BJ (cell line): ENCODE results near the gene ZNF804A. TPM values are rescaled to one million over a fixed set of nuclear protein-coding genes. Genes with fewer than 3 reads are reported as not detected.
A peak's percentile ranks its signal among the peaks of the same experiment; 100 is the strongest.

Experiments
- CTCF ChIA-PET: fragments of 350-600 bp; formaldehyde crosslinking; extraction: SDS; loops from one replicate; lab custom pipeline; 2021; ENCODE audit warnings: antibody characterized with exemption, inconsistent platforms; lab: Yijun Ruan, JAX
- POLR2A ChIA-PET: fragments of 300-600 bp; sonication (Branson Sonifier 250); formaldehyde crosslinking; extraction: SDS; loops from one replicate; lab custom pipeline; 2021; ENCODE audit warnings: antibody characterized with exemption; lab: Charles Lee
- DNase-seq: peaks from one replicate; pipeline ENCODE4 v3.0.0-alpha.2; 2011; ENCODE audit warnings: low read depth
- H3K27me3 ChIP-seq: 2 replicates; pipeline ENCODE4 v1.6.0; 2011; ENCODE audit warnings: low read length; ENCODE audit not compliant: control insufficient read depth, insufficient read depth
- H3K36me3 ChIP-seq: 2 replicates; pipeline ENCODE4 v1.5.1; 2011; ENCODE audit warnings: low read length; ENCODE audit not compliant: control insufficient read depth, insufficient read depth
- H3K4me3 ChIP-seq: 2 replicates; pipeline ENCODE4 v1.5.1; 2011; ENCODE audit warnings: low read depth, mild to moderate bottlenecking, control low read depth, low read length
- polyA plus RNA-seq: library from polyadenylated mRNA; depleted of rRNA; stranded (reverse); fragments of >200 nt; gene quantifications from 2 replicates; pipeline ENCODE4 v1.2.3, GENCODE V29; 2011
- TF ChIP-seq, protein P1 (sequence below): IDR thresholded peaks from 2 replicates; pipeline ENCODE4 v1.5.1; 2011; ENCODE audit warnings: low read depth, mild to moderate bottlenecking, control low read depth, inconsistent platforms, low read length, moderate library complexity; ENCODE audit not compliant: insufficient read depth

Gene ZNF804A
- polyA plus RNA-seq, 1 experiment, result 0.53 TPM

- DNase-seq, result no peak
- CTCF ChIA-PET, result interaction anchor here (1.0 kb wide), 1 partner anchor 15 kb away, joined by 3 read pairs; no protein-coding TSS in a partner anchor
Measured at GRCh38 chr2:184646177-184646576, 47.8 kb downstream of the ZNF804A start.

GRCh38 chr2:184646593-184646992 lies 48.3 kb downstream of the ZNF804A start:
- ChIA-PET POLR2A (no interaction called here), CTCF (interaction anchor here (1.0 kb wide), 1 partner anchor 16 kb away, joined by 3 read pairs; no protein-coding TSS in a partner anchor)
- Histone ChIP-seq H3K27me3 (no peaks in the 10 kb centered on the region), H3K36me3 (no peaks in the 10 kb centered on the region), H3K4me3 (no peak overlapping the region)
- TF ChIP-seq, protein P1, sequence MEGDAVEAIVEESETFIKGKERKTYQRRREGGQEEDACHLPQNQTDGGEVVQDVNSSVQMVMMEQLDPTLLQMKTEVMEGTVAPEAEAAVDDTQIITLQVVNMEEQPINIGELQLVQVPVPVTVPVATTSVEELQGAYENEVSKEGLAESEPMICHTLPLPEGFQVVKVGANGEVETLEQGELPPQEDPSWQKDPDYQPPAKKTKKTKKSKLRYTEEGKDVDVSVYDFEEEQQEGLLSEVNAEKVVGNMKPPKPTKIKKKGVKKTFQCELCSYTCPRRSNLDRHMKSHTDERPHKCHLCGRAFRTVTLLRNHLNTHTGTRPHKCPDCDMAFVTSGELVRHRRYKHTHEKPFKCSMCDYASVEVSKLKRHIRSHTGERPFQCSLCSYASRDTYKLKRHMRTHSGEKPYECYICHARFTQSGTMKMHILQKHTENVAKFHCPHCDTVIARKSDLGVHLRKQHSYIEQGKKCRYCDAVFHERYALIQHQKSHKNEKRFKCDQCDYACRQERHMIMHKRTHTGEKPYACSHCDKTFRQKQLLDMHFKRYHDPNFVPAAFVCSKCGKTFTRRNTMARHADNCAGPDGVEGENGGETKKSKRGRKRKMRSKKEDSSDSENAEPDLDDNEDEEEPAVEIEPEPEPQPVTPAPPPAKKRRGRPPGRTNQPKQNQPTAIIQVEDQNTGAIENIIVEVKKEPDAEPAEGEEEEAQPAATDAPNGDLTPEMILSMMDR, result no peak
- DNase-seq, result no peak

More at GRCh38 chr2:184646177-184646576, 47.8 kb downstream of the ZNF804A start:
- no peaks in the 10 kb centered on the region for H3K36me3 ChIP-seq
- no peaks in the 10 kb centered on the region for H3K27me3 ChIP-seq
- no peak overlapping the region for H3K4me3 ChIP-seq
- POLR2A ChIA-PET, result no interaction called here
- TF ChIP-seq, protein P1, result no peak

DNA sequence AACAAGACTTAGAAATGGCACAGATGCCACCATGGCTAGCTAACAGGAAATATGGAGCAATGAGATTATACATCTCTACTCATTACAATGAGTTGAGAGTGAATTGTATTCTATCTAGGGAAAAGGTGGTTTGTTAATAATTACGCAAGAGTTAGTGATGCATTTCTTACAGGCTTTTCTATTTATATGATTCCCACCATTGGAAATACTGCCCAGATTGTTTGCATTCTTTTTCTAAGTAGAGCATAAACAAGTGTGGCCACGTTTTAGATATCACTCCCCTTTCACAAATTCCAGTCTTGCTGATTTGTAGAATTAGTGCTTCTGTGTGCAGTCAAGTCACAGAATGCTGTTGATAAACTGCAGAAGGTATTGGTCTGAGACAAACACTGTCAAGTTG lies 56.6 kb downstream of the ZNF804A start:
- Histone ChIP-seq H3K27me3 (no peaks in the 10 kb centered on the region), H3K36me3 (no peaks in the 10 kb centered on the region), H3K4me3 (no peak overlapping the region)
- TF ChIP-seq, protein P1, result no peak
- peak; percentile 18 for DNase-seq
- CTCF ChIA-PET, result no interaction called here
- POLR2A ChIA-PET, result no interaction called here

DNA sequence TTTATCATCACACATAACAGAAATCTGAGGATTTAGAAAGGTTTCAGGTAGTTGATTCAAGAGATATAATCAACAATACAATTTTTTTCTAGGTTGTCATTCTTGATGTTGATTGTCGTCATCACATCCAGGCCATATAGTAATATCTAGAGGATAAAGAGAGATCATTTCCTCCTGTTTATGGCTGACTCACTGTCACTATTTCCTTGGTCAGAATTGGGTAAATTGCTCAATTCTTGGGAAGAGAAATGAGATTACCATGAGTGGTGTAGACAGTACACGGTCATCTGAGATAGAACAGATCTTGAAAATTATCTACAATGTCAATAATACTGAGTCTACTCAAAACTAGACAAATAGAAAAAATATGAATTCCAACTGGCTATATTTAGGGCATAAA lies 78.8 kb downstream of the ZNF804A start:
- TF ChIP-seq, protein P1, result no peak
- no peak overlapping the region for H3K4me3 ChIP-seq
- no peaks in the 10 kb centered on the region for H3K27me3 ChIP-seq
- H3K36me3 ChIP-seq, result no peaks in the 10 kb centered on the region
- ChIA-PET CTCF (no interaction called here), POLR2A (no interaction called here)
- DNase-seq, result no peak

GRCh38 chr2:184679219-184680018 lies 81.1 kb downstream of the ZNF804A start:
- H3K36me3 ChIP-seq, result no peaks in the 10 kb centered on the region
- H3K27me3 ChIP-seq, result no peaks in the 10 kb centered on the region
- ChIA-PET POLR2A (no interaction called here), CTCF (no interaction called here)
- DNase-seq, result no peak
- H3K4me3 ChIP-seq, result no peak overlapping the region
- TF ChIP-seq, protein P1, result no peak
